H9 (cell line): ENCODE measurements around the gene RBM12. TPM values are rescaled to one million over a fixed set of nuclear protein-coding genes. Genes with fewer than 3 reads are reported as not detected.
A peak's percentile ranks its signal among the peaks of the same experiment; 100 is the strongest.

Experiments used
- DNase-seq: peaks from one replicate; pipeline ENCODE4 v3.0.0-alpha.2; 2017
- H2AFZ ChIP-seq: one replicate; pipeline ENCODE4 v1.6.1; 2013; ENCODE audit warnings: mild to moderate bottlenecking, low read length, control low read depth, moderate library complexity
- H2AK5ac ChIP-seq: 2 replicates; pipeline ENCODE4 v1.6.1; 2013; ENCODE audit warnings: low read length, control low read depth, mixed read lengths; ENCODE audit not compliant: insufficient read length
- H2BK120ac ChIP-seq: one replicate; pipeline ENCODE4 v1.6.1; 2013; ENCODE audit warnings: low read depth, mild to moderate bottlenecking, low read length, control low read depth, inconsistent platforms; ENCODE audit not compliant: poor library complexity, severe bottlenecking
- H2BK12ac ChIP-seq: 2 replicates; pipeline ENCODE4 v1.6.1; 2013; ENCODE audit warnings: low read length, control low read depth, mixed read lengths, low read depth; ENCODE audit not compliant: insufficient read length
- H2BK15ac ChIP-seq: 2 replicates; pipeline ENCODE4 v1.6.1; 2013; ENCODE audit warnings: low read depth, low read length, control low read depth
- H2BK20ac ChIP-seq: one replicate; pipeline ENCODE4 v1.6.1; 2013; ENCODE audit warnings: low read depth, mild to moderate bottlenecking, low read length, control low read depth, inconsistent platforms; ENCODE audit not compliant: poor library complexity, severe bottlenecking
- H2BK5ac ChIP-seq: 2 replicates; pipeline ENCODE4 v1.6.1; 2013; ENCODE audit warnings: low read length, control low read depth, mixed read lengths; ENCODE audit not compliant: insufficient read length
- H3K14ac ChIP-seq: 2 replicates; pipeline ENCODE4 v1.6.1; 2013; ENCODE audit warnings: low read length, control low read depth; ENCODE audit not compliant: insufficient read depth
- H3K18ac ChIP-seq: 2 replicates; pipeline ENCODE4 v1.6.1; 2013; ENCODE audit warnings: low read depth, mild to moderate bottlenecking, mixed read lengths, low read length, control low read depth; ENCODE audit not compliant: insufficient read length
- H3K23ac ChIP-seq: 2 replicates; pipeline ENCODE4 v1.6.1; 2013; ENCODE audit warnings: low read length, control low read depth, mixed read lengths, low read depth; ENCODE audit not compliant: insufficient read length
- H3K23me2 ChIP-seq: 2 replicates; pipeline ENCODE4 v1.6.1; 2013; ENCODE audit warnings: low read depth, mild to moderate bottlenecking, mixed read lengths, low read length, control low read depth; ENCODE audit not compliant: insufficient read length, poor library complexity, severe bottlenecking
- H3K27ac ChIP-seq: 2 replicates; pipeline ENCODE4 v1.5.1; 2013; ENCODE audit warnings: low read length, control low read depth, mixed read lengths, low read depth; ENCODE audit not compliant: insufficient read length
- H3K27me3 ChIP-seq: 2 replicates; pipeline ENCODE4 v1.6.1; 2013; ENCODE audit warnings: low read length, control low read depth, inconsistent platforms; ENCODE audit not compliant: insufficient read depth
- H3K4ac ChIP-seq: 2 replicates; pipeline ENCODE4 v1.6.1; 2013; ENCODE audit warnings: low read depth, mild to moderate bottlenecking, control low read depth, inconsistent platforms, low read length, moderate library complexity
- H3K4me1 ChIP-seq: 2 replicates; pipeline ENCODE4 v1.6.1; 2013; ENCODE audit warnings: low read length, control low read depth, inconsistent platforms; ENCODE audit not compliant: insufficient read depth
- H3K4me2 ChIP-seq: 2 replicates; pipeline ENCODE4 v1.6.1; 2013; ENCODE audit warnings: low read length, control low read depth, mixed read lengths; ENCODE audit not compliant: insufficient read length, insufficient read depth
- H3K56ac ChIP-seq: 2 replicates; pipeline ENCODE4 v1.6.1; 2013; ENCODE audit warnings: low read depth, mild to moderate bottlenecking, mixed read lengths, low read length, control low read depth; ENCODE audit not compliant: insufficient read length
- H3K79me1 ChIP-seq: 2 replicates; pipeline ENCODE4 v1.6.1; 2013; ENCODE audit warnings: low read depth, mild to moderate bottlenecking, moderate library complexity, low read length, control low read depth, inconsistent platforms; ENCODE audit not compliant: insufficient read depth, poor library complexity, severe bottlenecking
- H3K79me2 ChIP-seq: 2 replicates; pipeline ENCODE4 v1.6.1; 2013; ENCODE audit warnings: low read length, control low read depth, inconsistent platforms; ENCODE audit not compliant: insufficient read depth
- H3K9ac ChIP-seq: 2 replicates; pipeline ENCODE4 v1.6.1; 2013; ENCODE audit warnings: low read length, control low read depth, mixed read lengths; ENCODE audit not compliant: insufficient read length; ENCODE audit errors: extremely low read depth
- H3K9me3 ChIP-seq: one replicate; pipeline ENCODE4 v1.6.1; 2013; ENCODE audit warnings: low read depth, low read length, inconsistent platforms; ENCODE audit not compliant: control insufficient read depth
- H3T11ph ChIP-seq: one replicate; pipeline ENCODE4 v1.6.1; 2013; ENCODE audit warnings: mild to moderate bottlenecking, low read length, control low read depth, inconsistent platforms
- H4K20me1 ChIP-seq: one replicate; pipeline ENCODE4 v1.6.1; 2013; ENCODE audit not compliant: control insufficient read depth, insufficient read length, insufficient read depth
- H4K5ac ChIP-seq: 2 replicates; pipeline ENCODE4 v1.6.1; 2013; ENCODE audit warnings: low read depth, mild to moderate bottlenecking, mixed read lengths, low read length, control low read depth; ENCODE audit not compliant: insufficient read length
- H4K8ac ChIP-seq: replicated peaks from 2 replicates; pipeline ENCODE4 v1.6.1; 2013; ENCODE audit warnings: low read length, control low read depth, mixed read lengths, low read depth; ENCODE audit not compliant: insufficient read length
- H4K91ac ChIP-seq: 2 replicates; pipeline ENCODE4 v1.6.1; 2013; ENCODE audit warnings: low read depth, mild to moderate bottlenecking, moderate library complexity, mixed read lengths, low read length, control low read depth; ENCODE audit not compliant: insufficient read length
- H3K27ac Mint-ChIP-seq, 3 experiments: 2 replicates in 2 of 3; 3 replicates in 1 of 3; pipeline ENCODE4 v1.8.0; 2020 to 2021; ENCODE audit warnings: mixed read lengths in 3 of 3, mild to moderate bottlenecking in 1 of 3, moderate library complexity in 1 of 3
- H3K27me3 Mint-ChIP-seq: 2 replicates; pipeline ENCODE4 v1.8.0; 2021; ENCODE audit warnings: low read depth, mild to moderate bottlenecking, moderate library complexity, mixed read lengths
- H3K36me3 Mint-ChIP-seq, 3 experiments: 2 replicates in 2 of 3; 3 replicates in 1 of 3; pipeline ENCODE4 v1.8.0; 2020 to 2021; ENCODE audit warnings: low read depth in 3 of 3, mixed read lengths in 3 of 3; ENCODE audit not compliant: insufficient read depth in 1 of 3
- H3K4me1 Mint-ChIP-seq, 2 experiments: 2 replicates each; pipeline ENCODE4 v1.8.0; 2020; ENCODE audit warnings: mixed read lengths in 2 of 2
- H3K4me3 Mint-ChIP-seq, 2 experiments: 2 replicates in 1 of 2; 3 replicates in 1 of 2; pipeline ENCODE4 v1.8.0; 2020 to 2021; ENCODE audit warnings: mild to moderate bottlenecking in 2 of 2, mixed read lengths in 2 of 2, moderate library complexity in 1 of 2
- H3K9me3 Mint-ChIP-seq, 2 experiments: 2 replicates in 1 of 2; 3 replicates in 1 of 2; pipeline ENCODE4 v1.8.0; 2020; ENCODE audit warnings: mild to moderate bottlenecking in 2 of 2, mixed read lengths in 2 of 2, moderate library complexity in 1 of 2
- WGBS: extraction: QIAGEN DNeasy Blood & Tissue Kit; methylation state at CpG from one replicate; pipeline ENCODE4 v1.1.7; 2013; ENCODE audit warnings: missing lambda C conversion rate, low lambda C conversion rate, mixed read lengths; ENCODE audit not compliant: insufficient read length; ENCODE audit errors: extremely low coverage; 5-methylcytosine and 5-hydroxymethylcytosine counted together
- total RNA-seq: library from RNA; stranded (reverse); gene quantifications from 2 replicates; pipeline ENCODE4 v1.2.1, GENCODE V29; 2021
- TF ChIP-seq, protein P1 (sequence below): fragments of 200-600 bp; sonication (generic); conservative IDR thresholded peaks from 3 replicates; pipeline ENCODE4 v1.8.0; 2021; ENCODE audit warnings: antibody characterized with exemption, mild to moderate bottlenecking

RBM12 gene
- total RNA-seq, 1 experiment from 2014 or later, result 260 TPM

DNA sequence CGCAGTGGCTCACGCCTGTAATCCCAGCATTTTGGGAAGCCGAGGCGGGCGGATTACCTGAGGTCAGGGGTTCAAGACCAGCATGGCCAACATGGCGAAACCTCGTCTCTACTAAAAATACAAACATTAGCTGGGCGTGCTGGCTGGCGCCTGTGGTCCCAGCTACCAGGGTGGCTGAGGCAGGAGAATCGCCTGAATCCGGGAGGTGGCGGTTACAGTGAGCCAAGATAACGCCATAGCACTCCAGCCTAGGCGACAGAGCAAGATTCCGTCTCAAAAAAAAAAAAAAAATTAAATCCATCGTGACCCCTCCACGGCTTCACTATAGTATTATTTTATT, 1.2 kb upstream of the RBM12 start:
- no CpG with 5 or more reads among the region's 17 CpGs for WGBS
- Histone ChIP-seq H3K4ac (no peak overlapping the region), H3K79me1 (no peaks in the 10 kb centered on the region), H3K14ac (no peak overlapping the region), H2BK12ac (no peak overlapping the region), H3K18ac (no peak overlapping the region), H2BK120ac (no peak overlapping the region), H3K4me1 (no peaks in the 10 kb centered on the region; the same call in 1 of the 2 replicates), H3K4me2 (no peak overlapping the region), H2BK5ac (no peak overlapping the region), H3K79me2 (peaks cover 36% of the 10 kb centered on the region), H3K9me3 (no peaks in the 10 kb centered on the region), H4K91ac (no peak overlapping the region), H3K56ac (no peak overlapping the region), H2BK15ac (no peak overlapping the region), H3K27me3 (no peaks in the 10 kb centered on the region), H3K23ac (no peak overlapping the region), H4K20me1 (no peaks in the 10 kb centered on the region), H2BK20ac (no peak overlapping the region), H2AFZ (no peak overlapping the region), H4K8ac (no peak overlapping the region), H3T11ph (no peak overlapping the region), H4K5ac (no peak overlapping the region), H3K27ac (no peak overlapping the region), H3K23me2 (peaks cover 9% of the 10 kb centered on the region), H3K9ac (no peak overlapping the region), H2AK5ac (no peak overlapping the region)
- H3K36me3 Mint-ChIP-seq, result peaks cover 9 to 22% (median 20%) of the 10 kb centered on the region in 3 experiments; a peak in 6 of 7 replicates
- peaks cover 25 to 29% of the 10 kb centered on the region in 2 experiments for H3K4me1 Mint-ChIP-seq
- TF ChIP-seq, protein P1, sequence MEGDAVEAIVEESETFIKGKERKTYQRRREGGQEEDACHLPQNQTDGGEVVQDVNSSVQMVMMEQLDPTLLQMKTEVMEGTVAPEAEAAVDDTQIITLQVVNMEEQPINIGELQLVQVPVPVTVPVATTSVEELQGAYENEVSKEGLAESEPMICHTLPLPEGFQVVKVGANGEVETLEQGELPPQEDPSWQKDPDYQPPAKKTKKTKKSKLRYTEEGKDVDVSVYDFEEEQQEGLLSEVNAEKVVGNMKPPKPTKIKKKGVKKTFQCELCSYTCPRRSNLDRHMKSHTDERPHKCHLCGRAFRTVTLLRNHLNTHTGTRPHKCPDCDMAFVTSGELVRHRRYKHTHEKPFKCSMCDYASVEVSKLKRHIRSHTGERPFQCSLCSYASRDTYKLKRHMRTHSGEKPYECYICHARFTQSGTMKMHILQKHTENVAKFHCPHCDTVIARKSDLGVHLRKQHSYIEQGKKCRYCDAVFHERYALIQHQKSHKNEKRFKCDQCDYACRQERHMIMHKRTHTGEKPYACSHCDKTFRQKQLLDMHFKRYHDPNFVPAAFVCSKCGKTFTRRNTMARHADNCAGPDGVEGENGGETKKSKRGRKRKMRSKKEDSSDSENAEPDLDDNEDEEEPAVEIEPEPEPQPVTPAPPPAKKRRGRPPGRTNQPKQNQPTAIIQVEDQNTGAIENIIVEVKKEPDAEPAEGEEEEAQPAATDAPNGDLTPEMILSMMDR, result no peak
- peak overlapping the region in 1 of 2 experiments; percentile 48; a peak in 1 of 5 replicates for H3K4me3 Mint-ChIP-seq
- no peak for DNase-seq
- no peaks in the 10 kb centered on the region; a peak in 2 of 5 replicates for H3K9me3 Mint-ChIP-seq
- no peaks in the 10 kb centered on the region for H3K27me3 Mint-ChIP-seq
- no peak overlapping the region for H3K27ac Mint-ChIP-seq
